H1 (cell line): ENCODE measurements around the gene ISLR2. TPM values are rescaled to one million over a fixed set of nuclear protein-coding genes. Genes with fewer than 3 reads are reported as not detected.
A peak's percentile ranks its signal among the peaks of the same experiment; 100 is the strongest.

ENCODE experiments used
- CTCF ChIA-PET: fragments of 300-600 bp; sonication (Branson Sonifier 250); formaldehyde crosslinking; loops from one replicate; lab custom pipeline; 2021; ENCODE audit not compliant: partially characterized antibody; lab: Charles Lee
- POLR2A ChIA-PET: fragments of 300-600 bp; sonication (Branson Sonifier 250); formaldehyde crosslinking; loops from one replicate; lab custom pipeline; 2021; ENCODE audit warnings: inconsistent platforms; ENCODE audit not compliant: partially characterized antibody; lab: Charles Lee
- DNase-seq, 2 experiments: peaks; one replicate each; pipeline versions ENCODE4 v3.0.0 to v3.0.0-alpha.2; 2010 to 2022; ENCODE audit warnings: low spot score in 2 of 2, low read depth in 1 of 2, mixed read lengths in 1 of 2
- FAIRE-seq: peaks from 2 replicates; lab custom pipeline; 2011; peaks lifted over from hg19 to GRCh38; lab: Jason Lieb, UNC
- H2AFZ ChIP-seq: 2 replicates; pipeline ENCODE4 v1.8.1; 2012; ENCODE audit warnings: low read length, inconsistent platforms
- H2AK5ac ChIP-seq: 2 replicates; pipeline ENCODE4 v1.6.1; 2013; ENCODE audit warnings: low read depth, low read length
- H2BK120ac ChIP-seq: replicated peaks from 2 replicates; pipeline ENCODE3; 2013; ENCODE audit warnings: low read depth, low read length, inconsistent platforms
- H2BK12ac ChIP-seq: 2 replicates; pipeline ENCODE4 v1.6.1; 2013; ENCODE audit warnings: low read depth, low read length
- H2BK15ac ChIP-seq: 2 replicates; pipeline ENCODE4 v1.6.1; 2013; ENCODE audit warnings: low read length
- H2BK20ac ChIP-seq: 2 replicates; pipeline ENCODE4 v1.6.1; 2013; ENCODE audit warnings: low read length
- H2BK5ac ChIP-seq: 2 replicates; pipeline ENCODE4 v1.6.1; 2013; ENCODE audit warnings: low read depth, low read length
- H3K14ac ChIP-seq: 2 replicates; pipeline ENCODE4 v1.6.1; 2013; ENCODE audit warnings: inconsistent platforms; ENCODE audit not compliant: insufficient read length
- H3K18ac ChIP-seq: 2 replicates; pipeline ENCODE4 v1.6.1; 2013; ENCODE audit warnings: low read length; ENCODE audit errors: extremely low read depth
- H3K23ac ChIP-seq: 2 replicates; pipeline ENCODE4 v1.6.1; 2013; ENCODE audit warnings: inconsistent platforms; ENCODE audit not compliant: insufficient read length
- H3K23me2 ChIP-seq: 2 replicates; pipeline ENCODE4 v1.6.1; 2013; ENCODE audit warnings: low read depth, low read length
- H3K27ac ChIP-seq: 2 replicates; pipeline ENCODE4 v1.6.1; 2011; ENCODE audit warnings: low read depth, low read length, inconsistent platforms
- H3K27me3 ChIP-seq, 4 experiments: replicated peaks in 1 of 4; 1 replicate in 1 of 4; 2 replicates in 3 of 4; pipeline versions ENCODE4 v1.6.1 to v1.8.1; 2011 to 2013; ENCODE audit warnings: low read length in 3 of 4, mild to moderate bottlenecking in 3 of 4, inconsistent platforms in 2 of 4, mixed read lengths in 2 of 4, moderate library complexity in 1 of 4; ENCODE audit not compliant: control insufficient read depth in 3 of 4, insufficient read depth in 3 of 4; ENCODE audit errors: extremely low read depth in 1 of 4
- H3K36me3 ChIP-seq, 4 experiments: 2 replicates each; pipeline versions ENCODE4 v1.6.1 to v1.8.1; 2011 to 2013; ENCODE audit warnings: mild to moderate bottlenecking in 4 of 4, low read length in 3 of 4, moderate library complexity in 2 of 4, control low read depth in 1 of 4, inconsistent platforms in 1 of 4; ENCODE audit not compliant: insufficient read depth in 4 of 4, control insufficient read depth in 2 of 4
- H3K4ac ChIP-seq: replicated peaks from 2 replicates; pipeline ENCODE3; 2013; ENCODE audit warnings: low read length, low read depth, mixed read lengths, inconsistent platforms; ENCODE audit not compliant: insufficient read length
- H3K4me1 ChIP-seq, 4 experiments: replicated peaks in 1 of 4; 1 replicate in 1 of 4; 2 replicates in 3 of 4; pipeline versions ENCODE4 v1.6.1 to v1.8.1; 2011 to 2013; ENCODE audit warnings: low read length in 3 of 4, inconsistent platforms in 2 of 4, mixed read lengths in 1 of 4; ENCODE audit not compliant: insufficient read depth in 4 of 4, control insufficient read depth in 3 of 4
- H3K4me2 ChIP-seq, 2 experiments: 2 replicates each; pipeline versions ENCODE4 v1.6.1 to v1.8.1; 2011 to 2013; ENCODE audit warnings: low read depth in 2 of 2, low read length in 2 of 2, control low read depth in 1 of 2, inconsistent platforms in 1 of 2, mild to moderate bottlenecking in 1 of 2; ENCODE audit not compliant: insufficient read depth in 1 of 2
- H3K4me3 ChIP-seq, 4 experiments: fragments of 200-600, 300-600 bp in 1 of 4; sonication (generic), shearing (Covaris generic), sonication (Bioruptor Twin) in 1 of 4; 2 replicates each; pipeline versions ENCODE4 v1.5.1 to v1.8.1; 2011 to 2016; ENCODE audit warnings: low read length in 4 of 4, low read depth in 3 of 4, control low read depth in 2 of 4, inconsistent platforms in 2 of 4, mild to moderate bottlenecking in 2 of 4, mixed read lengths in 1 of 4, moderate library complexity in 1 of 4; ENCODE audit not compliant: insufficient read depth in 2 of 4; ENCODE audit errors: extremely low read depth in 1 of 4
- H3K56ac ChIP-seq: replicated peaks from 2 replicates; pipeline ENCODE3; 2013; ENCODE audit warnings: low read depth, mild to moderate bottlenecking, mixed read lengths, low read length, inconsistent platforms; ENCODE audit not compliant: insufficient read length
- H3K79me1 ChIP-seq: 2 replicates; pipeline ENCODE4 v1.6.1; 2013; ENCODE audit warnings: low read depth, low read length, control low read depth
- H3K79me2 ChIP-seq, 2 experiments: 2 replicates each; pipeline versions ENCODE4 v1.6.1 to v1.8.1; 2012 to 2013; ENCODE audit warnings: low read length in 2 of 2, mild to moderate bottlenecking in 2 of 2, inconsistent platforms in 1 of 2; ENCODE audit not compliant: insufficient read depth in 2 of 2, control insufficient read depth in 1 of 2
- H3K9ac ChIP-seq, 4 experiments: replicated peaks in 1 of 4; 1 replicate in 1 of 4; 2 replicates in 3 of 4; pipeline versions ENCODE4 v1.6.1 to v1.8.1; 2011 to 2013; ENCODE audit warnings: low read depth in 3 of 4, low read length in 3 of 4, control low read depth in 2 of 4, mild to moderate bottlenecking in 2 of 4, moderate library complexity in 2 of 4, inconsistent platforms in 1 of 4; ENCODE audit errors: extremely low read depth in 1 of 4
- H3K9me3 ChIP-seq, 2 experiments: 2 replicates each; pipeline versions ENCODE4 v1.6.1 to v1.8.1; 2012 to 2013; ENCODE audit warnings: mild to moderate bottlenecking in 2 of 2, moderate library complexity in 2 of 2, control low read depth in 1 of 2, inconsistent platforms in 1 of 2, low read depth in 1 of 2, low read length in 1 of 2, mixed read lengths in 1 of 2; ENCODE audit not compliant: insufficient read depth in 2 of 2
- H4K20me1 ChIP-seq, 2 experiments: replicated peaks in 1 of 2; 2 replicates each; pipeline versions ENCODE3 to v1.8.1; 2011 to 2013; ENCODE audit warnings: inconsistent platforms in 2 of 2, low read length in 2 of 2, mild to moderate bottlenecking in 1 of 2; ENCODE audit not compliant: insufficient read depth in 2 of 2, control insufficient read depth in 1 of 2
- H4K5ac ChIP-seq: 2 replicates; pipeline ENCODE4 v1.6.1; 2013; ENCODE audit warnings: low read length, low read depth, mixed read lengths, inconsistent platforms; ENCODE audit not compliant: insufficient read length
- H4K8ac ChIP-seq: 2 replicates; pipeline ENCODE4 v1.8.0; 2013; ENCODE audit warnings: mild to moderate bottlenecking, moderate library complexity, low read length, inconsistent platforms; ENCODE audit not compliant: insufficient read depth; ENCODE audit errors: extremely low read depth
- H4K91ac ChIP-seq: replicated peaks from 2 replicates; pipeline ENCODE3; 2013; ENCODE audit warnings: low read length, mixed read lengths, inconsistent platforms; ENCODE audit not compliant: insufficient read length
- HDAC2 ChIP-seq, 2 experiments: fragments of 300-600 bp in 1 of 2; sonication (generic) in 1 of 2; IDR thresholded peaks; 2 replicates each; pipeline ENCODE4 v1.6.1; 2011 to 2012; ENCODE audit warnings: low read depth in 2 of 2, low read length in 2 of 2, mild to moderate bottlenecking in 2 of 2, moderate library complexity in 2 of 2, borderline replicate concordance in 1 of 2, inconsistent platforms in 1 of 2
- RNF2 ChIP-seq: fragments of 200-900, 300-1000 bp; sonication (generic); IDR thresholded peaks from 2 replicates; pipeline ENCODE4 v1.7.1; 2016; ENCODE audit warnings: borderline replicate concordance, low read depth, mild to moderate bottlenecking, antibody characterized with exemption, low read length; ENCODE audit not compliant: poor library complexity, severe bottlenecking; ENCODE audit errors: missing control alignments
- SIRT6 ChIP-seq: IDR thresholded peaks from one replicate; pipeline ENCODE4 v1.7.1; 2012; ENCODE audit warnings: low read length, inconsistent platforms
- TAF7 ChIP-seq: optimal IDR thresholded peaks from 2 replicates; pipeline ENCODE3; 2011; ENCODE audit warnings: low read depth, mild to moderate bottlenecking, inconsistent platforms, low read length, moderate library complexity, borderline replicate concordance
- TEAD4 ChIP-seq: IDR thresholded peaks from 2 replicates; pipeline ENCODE4 v1.6.1; 2012; ENCODE audit warnings: low read depth, low read length, inconsistent platforms, mixed read lengths
- USF2 ChIP-seq: IDR thresholded peaks from 2 replicates; pipeline ENCODE4 v1.6.1; 2011; ENCODE audit warnings: low read length, improper control_type of control experiment
- WGBS, 2 experiments: shearing (Covaris generic) in 1 of 2; methylation state at CpG; one replicate each; pipeline versions ENCODE4 v1.1.6 to v1.1.7; 2013 to 2015; ENCODE audit warnings: low lambda C conversion rate in 2 of 2, mixed read lengths in 2 of 2, inconsistent platforms in 1 of 2, low coverage in 1 of 2, missing lambda C conversion rate in 1 of 2; ENCODE audit not compliant: insufficient replicate concordance in 2 of 2, insufficient coverage in 1 of 2, insufficient read length in 1 of 2; ENCODE audit errors: extremely low coverage in 1 of 2, missing lambda C conversion rate in 1 of 2; 5-methylcytosine and 5-hydroxymethylcytosine counted together
- polyA plus RNA-seq, 7 experiments: library from polyadenylated mRNA; depleted of rRNA in 3 of 7; stranded (reverse) in 5 of 7; unstranded in 2 of 7; fragments of >200 nt in 5 of 7; fragments of 200-250 nt in 2 of 7; gene quantifications; 1 replicate in 5 of 7; 2 replicates in 1 of 7; 4 replicates in 1 of 7; pipeline versions ENCODE4 v1.2.1 to v1.2.3, GENCODE V29; 2011 to 2013; ENCODE audit warnings: missing spikeins in 2 of 7, mixed read lengths in 2 of 7
- total RNA-seq: library from RNA; stranded (reverse); fragmentation: NEBNext Ultra II Directional; extraction: Animal tissue kit (Norgen Biotek cat#: 25700); gene quantifications from 2 replicates; pipeline ENCODE4 v1.2.1, GENCODE V29; 2021

ISLR2 gene
- total and polyA plus RNA-seq, 2 of the 8 experiments (the other 6 are each of a cell fraction or from before 2014, with no cell fraction given) = 0.47 to 0.58 TPM

GRCh38 chr15:74136540-74136813 lies 6.1 kb downstream of the ISLR2 start:
- Histone ChIP-seq H3K23ac (no peak overlapping the region), H3K14ac (no peak overlapping the region), H3K4me1 (peaks cover 4 to 65% (median 42%) of the 10 kb centered on the region in 4 experiments), H2AK5ac (no peak overlapping the region), H3K9ac (no peak overlapping the region; a peak in 2 of 7 replicates), H3K9me3 (peaks cover 0 to 8% of the 10 kb centered on the region in 2 experiments; a peak in 1 of 4 replicates), H2AFZ (no peak overlapping the region), H2BK120ac (no peak overlapping the region), H3K36me3 (peaks cover 0 to 6% (median 0%) of the 10 kb centered on the region in 4 experiments; a peak in 1 of 8 replicates), H3K4me2 (peak overlapping the region; percentile 69 to 83), H2BK5ac (no peak overlapping the region), H3K56ac (no peak overlapping the region), H3K79me2 (no peaks in the 10 kb centered on the region), H3K4ac (no peak overlapping the region), H3K4me3 (peak overlapping the region; percentile 29 to 58 (median 38); a peak in 6 of 8 replicates), H3K27ac (no peak overlapping the region), H4K20me1 (peaks cover 2 to 5% of the 10 kb centered on the region in 2 experiments), H2BK15ac (no peak overlapping the region), H3K79me1 (no peaks in the 10 kb centered on the region), H4K8ac (no peak overlapping the region), H3K23me2 (peaks cover 20% of the 10 kb centered on the region; the same call in 1 of the 2 replicates), H3K27me3 (peaks cover 52 to 78% (median 72%) of the 10 kb centered on the region in 4 experiments), H4K5ac (no peak overlapping the region), H3K18ac (peak overlapping the region; percentile 71), H2BK12ac (0 out of 2 replicates have a peak overlapping the region, but pooled peaks have one; percentile 32), H2BK20ac (no peak overlapping the region), H4K91ac (no peak overlapping the region)
- POLR2A ChIA-PET = interaction anchor here (0.5 to 1.3 kb wide), 4 partner anchors 18 to 186 kb away, joined by 3 to 6 read pairs (median 4); no protein-coding TSS in a partner anchor
- FAIRE-seq (no peak), DNase-seq (no peak)
- CTCF ChIA-PET = interaction anchor here (1.2 to 3.4 kb wide), 4 partner anchors 8 to 184 kb away, joined by 3 to 23 read pairs (median 20); no protein-coding TSS in a partner anchor
- 0% methylated on average over 12 of the region's 26 CpGs; no CpG with 5 or more reads in 1 of the 2 experiments for WGBS, 2 experiments
- TF ChIP-seq HDAC2 (IDR thresholded peaks at IDR 0.05; ENCODE audit: borderline replicate concordance in 1 of 2, low read depth in 2 of 2, low read length in 2 of 2) (no peak), USF2 (no peak), SIRT6 (no peak), RNF2 (no peak), TAF7 (no peak), TEAD4 (no peak)
